Kidney (tissue), 14 donors: Measurements from ENCODE around the gene C2orf76. TPM values are rescaled to one million over a fixed set of nuclear protein-coding genes. Genes with fewer than 3 reads are reported as not detected.

Experiments
- DNase-seq, 5 donors: peaks; one replicate each; pipeline ENCODE4 v3.0.0-alpha.2; 2013 to 2020
- FAIRE-seq: peaks from 2 replicates; lab custom pipeline; 2012; peaks lifted over from hg19 to GRCh38; lab: Jason Lieb, UNC
- H3K27ac ChIP-seq, 2 donors: one replicate each; pipeline ENCODE4 v1.7.0; 2013; ENCODE audit warnings: low read depth in 2 of 2, low read length in 2 of 2, inconsistent platforms in 1 of 2
- H3K27me3 ChIP-seq: one replicate; pipeline ENCODE4 v1.7.1; 2013; ENCODE audit warnings: low read length, inconsistent platforms; ENCODE audit not compliant: control insufficient read depth, insufficient read depth
- H3K36me3 ChIP-seq, 3 donors: one replicate each; pipeline versions ENCODE4 v1.7.0 to v1.7.1; 2013; ENCODE audit warnings: low read length in 3 of 3, control low read depth in 1 of 3, inconsistent platforms in 1 of 3; ENCODE audit not compliant: insufficient read depth in 3 of 3, control insufficient read depth in 2 of 3
- H3K4me1 ChIP-seq, 3 donors: one replicate each; pipeline versions ENCODE4 v1.7.0 to v1.7.1; 2013; ENCODE audit warnings: low read length in 3 of 3, inconsistent platforms in 1 of 3, low read depth in 1 of 3; ENCODE audit not compliant: control insufficient read depth in 2 of 3, insufficient read depth in 2 of 3
- H3K4me3 ChIP-seq, 3 donors: one replicate each; pipeline versions ENCODE4 v1.7.0 to v1.8.1; 2013; ENCODE audit warnings: low read length in 3 of 3, control low read depth in 1 of 3, inconsistent platforms in 1 of 3
- H3K9ac ChIP-seq, 3 donors: one replicate each; pipeline versions ENCODE4 v1.7.0 to v1.7.1; 2013; ENCODE audit warnings: low read length in 3 of 3, control low read depth in 1 of 3, inconsistent platforms in 1 of 3
- H3K9me3 ChIP-seq, 3 donors: one replicate each; pipeline versions ENCODE4 v1.7.0 to v1.7.1; 2013; ENCODE audit warnings: low read length in 3 of 3, control low read depth in 1 of 3, inconsistent platforms in 1 of 3; ENCODE audit not compliant: control insufficient read depth in 2 of 3, insufficient read depth in 1 of 3
- CTCF ChIP-seq: IDR thresholded peaks from 3 replicates; pipeline ENCODE4 v1.5.1; 2012; ENCODE audit warnings: mild to moderate bottlenecking, moderate library complexity, borderline replicate concordance; ENCODE audit not compliant: insufficient read depth; ENCODE audit errors: extremely low read depth
- intact Hi-C: fragments of 100-400 bp; cut with DNase I; formaldehyde crosslinking; loops from one replicate; pipeline ENCODE4 v1.11.1; 2022
- polyA plus RNA-seq: library from polyadenylated mRNA; stranded (reverse); fragments of 350-450 nt; fragmentation: Illumina TruSeq; extraction: RNeasy Lipid Tissue Mini Kit (QIAGEN cat#74804); gene quantifications from one replicate; pipeline ENCODE4 v1.2.3, GENCODE V29; 2014; ENCODE audit warnings: low read depth, low replicate concordance; ENCODE audit not compliant: insufficient read depth
- total RNA-seq: library from RNA; stranded (reverse); fragmentation: NEBNext Ultra II Directional; extraction: Animal tissue kit (Norgen Biotek cat#: 25700); gene quantifications from one replicate; pipeline ENCODE4 v1.2.1, GENCODE V29; 2021
- donor health status: control.
- donor health status: control.
- donor health status: control.
- donor health status: control.
- donor health status: control.
- donor health status: DM: yes; HTN: yes; CAD: no.
- donor health status: Normal renal cell carcinoma (clear cell type).

Gene C2orf76
- total and polyA plus RNA-seq, 2 donors from 2014 or later: 12.4 to 31.3 TPM

GRCh38 chr2:119367472-119368099 lies 952 bp upstream of the C2orf76 start:
- FAIRE-seq (no peak), DNase-seq (peak; percentile 41 to 90 (median 69))
- Histone ChIP-seq H3K36me3 (peaks cover 3 to 37% (median 27%) of the 10 kb centered on the region in 3 donors), H3K9me3 (no peaks in the 10 kb centered on the region), H3K9ac (peak overlapping the region; percentile 62 to 94 (median 80)), H3K4me3 (peak overlapping the region; percentile 86 to 98 (median 87)), H3K27me3 (no peaks in the 10 kb centered on the region), H3K4me1 (peaks cover 0 to 15% (median 12%) of the 10 kb centered on the region in 3 donors), H3K27ac (peak overlapping the region; percentile 79 to 92)
- TF ChIP-seq CTCF: no peak
- intact Hi-C loops: no loop called here

GRCh38 chr2:119366161-119366648 lies 429 bp downstream of the C2orf76 start:
- peak overlapping the region; percentile 86 to 94 for H3K27ac ChIP-seq
- DNase-seq: peak in 1 of 5 donors; percentile 67

GRCh38 chr2:119365436-119365835 lies 1.2 kb downstream of the C2orf76 start:
- Histone ChIP-seq H3K4me1 (peaks cover 0 to 15% (median 12%) of the 10 kb centered on the region in 3 donors), H3K9me3 (no peaks in the 10 kb centered on the region), H3K27ac (no peak overlapping the region), H3K27me3 (no peaks in the 10 kb centered on the region), H3K9ac (peak overlapping the region in 1 of 3 donors; percentile 97), H3K36me3 (peaks cover 0 to 16% (median 10%) of the 10 kb centered on the region in 3 donors), H3K4me3 (peak overlapping the region; percentile 87 to 98 (median 88))
- FAIRE-seq: no peak
- TF ChIP-seq CTCF: no peak
- no peak for DNase-seq
- intact Hi-C loops: no loop called here

More at GRCh38 chr2:119366161-119366648, 429 bp downstream of the C2orf76 start:
- Histone ChIP-seq H3K9me3 (no peaks in the 10 kb centered on the region), H3K36me3 (peaks cover 0 to 24% (median 15%) of the 10 kb centered on the region in 3 donors), H3K27me3 (no peaks in the 10 kb centered on the region), H3K9ac (peak overlapping the region; percentile 46 to 97 (median 56)), H3K4me1 (peaks cover 0 to 15% (median 12%) of the 10 kb centered on the region in 3 donors), H3K4me3 (peak overlapping the region; percentile 87 to 98 (median 88))
- TF ChIP-seq CTCF: no peak
- FAIRE-seq: no peak
- intact Hi-C loops: no loop called here
